Activated T-helper 1 cell treated with anti-CD3 and anti-CD28 coated beads, Interleukin-12 subunit alpha, Interleukin-12 subunit beta, Interleukin-2, Interleukin-4 antibody, amounts not matched to agents 30 ng/mL and 10 ng/mL and 1 ng/mL, durations not matched to agents 14 hours and 24 hours and 36 hours (primary cell): Measurements from ENCODE around the gene TUBB3. TPM values are rescaled to one million over a fixed set of nuclear protein-coding genes. Genes with fewer than 3 reads are reported as not detected.

Experiments used
- DNase-seq: peaks from one replicate; pipeline ENCODE4 v3.0.0; 2021; ENCODE audit warnings: low spot score
- H3K27ac Mint-ChIP-seq: one replicate; pipeline ENCODE4 v1.8.0; 2021; ENCODE audit warnings: mild to moderate bottlenecking, mixed read lengths
- H3K27me3 Mint-ChIP-seq: one replicate; pipeline ENCODE4 v1.8.0; 2022; ENCODE audit warnings: mild to moderate bottlenecking, moderate library complexity, mixed read lengths; ENCODE audit not compliant: insufficient read depth
- H3K36me3 Mint-ChIP-seq: one replicate; pipeline ENCODE4 v1.8.0; 2021; ENCODE audit warnings: low read depth, mixed read lengths
- H3K4me1 Mint-ChIP-seq: one replicate; pipeline ENCODE4 v1.8.0; 2021; ENCODE audit warnings: low read depth, mixed read lengths
- H3K4me3 Mint-ChIP-seq: one replicate; pipeline ENCODE4 v1.8.0; 2021; ENCODE audit warnings: mild to moderate bottlenecking, moderate library complexity, mixed read lengths
- H3K9me3 Mint-ChIP-seq: one replicate; pipeline ENCODE4 v1.8.0; 2021; ENCODE audit warnings: mixed read lengths
- intact Hi-C: fragments of 100-400 bp; cut with micrococcal nuclease; formaldehyde crosslinking; loops from one replicate; pipeline ENCODE4 v1.15.1; 2024
- total RNA-seq: library from RNA; stranded (reverse); gene quantifications from 2 replicates; pipeline ENCODE4 v1.2.3, GENCODE V29; 2022

Gene TUBB3
- total RNA-seq, 1 donor from 2014 or later, result 2.0 TPM

- Mint-ChIP-seq H3K27me3 (no peaks in the 10 kb centered on the region), H3K27ac (no peak overlapping the region), H3K4me3 (no peak overlapping the region), H3K4me1 (peaks cover 8% of the 10 kb centered on the region), H3K9me3 (no peaks in the 10 kb centered on the region), H3K36me3 (peaks cover 30% of the 10 kb centered on the region)
- DNase-seq, result no peak
- intact Hi-C loops, result no loop called here
These were observed 30.5 kb upstream of the TUBB3 start for GRCh38 chr16:89892635-89893034.

- Mint-ChIP-seq H3K9me3 (no peaks in the 10 kb centered on the region), H3K27me3 (no peaks in the 10 kb centered on the region), H3K27ac (no peak overlapping the region), H3K4me3 (no peak overlapping the region), H3K36me3 (peaks cover 32% of the 10 kb centered on the region), H3K4me1 (peaks cover 8% of the 10 kb centered on the region)
- intact Hi-C loops, result no loop called here
- DNase-seq, result no peak
These were observed 29.2 kb upstream of the TUBB3 start for GRCh38 chr16:89893642-89894548.

GRCh38 chr16:89895482-89896250 is 27.5 kb upstream of the TUBB3 start:
- H3K27me3 Mint-ChIP-seq, result no peaks in the 10 kb centered on the region
- H3K9me3 Mint-ChIP-seq, result no peaks in the 10 kb centered on the region
- peaks cover 40% of the 10 kb centered on the region for H3K36me3 Mint-ChIP-seq
- no peak overlapping the region for H3K4me3 Mint-ChIP-seq
- no peaks in the 10 kb centered on the region for H3K4me1 Mint-ChIP-seq
- intact Hi-C loops, result no loop called here
- DNase-seq, result no peak
- H3K27ac Mint-ChIP-seq, result no peak overlapping the region

- Mint-ChIP-seq H3K27me3 (no peaks in the 10 kb centered on the region), H3K9me3 (no peaks in the 10 kb centered on the region), H3K27ac (no peak overlapping the region), H3K4me3 (no peak overlapping the region), H3K36me3 (peaks cover 34% of the 10 kb centered on the region), H3K4me1 (no peaks in the 10 kb centered on the region)
- intact Hi-C loops, result no loop called here
- no peak for DNase-seq
These were observed 25.9 kb upstream of the TUBB3 start for GRCh38 chr16:89897204-89897603.

- Mint-ChIP-seq H3K27ac (no peak overlapping the region), H3K4me1 (no peaks in the 10 kb centered on the region), H3K9me3 (no peaks in the 10 kb centered on the region), H3K27me3 (no peaks in the 10 kb centered on the region), H3K4me3 (no peak overlapping the region), H3K36me3 (peaks cover 31% of the 10 kb centered on the region)
- intact Hi-C loops, result no loop called here
- no peak for DNase-seq
These were observed 24.8 kb upstream of the TUBB3 start for GRCh38 chr16:89898201-89898967.

- no peaks in the 10 kb centered on the region for H3K4me1 Mint-ChIP-seq
- no peak overlapping the region for H3K4me3 Mint-ChIP-seq
- intact Hi-C loops, result no loop called here
- peaks cover 31% of the 10 kb centered on the region for H3K36me3 Mint-ChIP-seq
- no peak overlapping the region for H3K27ac Mint-ChIP-seq
- no peaks in the 10 kb centered on the region for H3K9me3 Mint-ChIP-seq
- H3K27me3 Mint-ChIP-seq, result no peaks in the 10 kb centered on the region
- no peak for DNase-seq
These were observed 23.2 kb upstream of the TUBB3 start for GRCh38 chr16:89899879-89900481.

- intact Hi-C loops, result no loop called here
- H3K4me3 Mint-ChIP-seq, result no peak overlapping the region
These were observed 22.3 kb upstream of the TUBB3 start for GRCh38 chr16:89900885-89901284.

GRCh38 chr16:89902980-89903379 is 20.2 kb upstream of the TUBB3 start:
- no peak for DNase-seq
- H3K27ac Mint-ChIP-seq, result no peak overlapping the region
- peaks cover 41% of the 10 kb centered on the region for H3K36me3 Mint-ChIP-seq
- intact Hi-C loops, result no loop called here
- H3K9me3 Mint-ChIP-seq, result no peaks in the 10 kb centered on the region
- no peak overlapping the region for H3K4me3 Mint-ChIP-seq
- H3K4me1 Mint-ChIP-seq, result no peaks in the 10 kb centered on the region
- H3K27me3 Mint-ChIP-seq, result no peaks in the 10 kb centered on the region

More at GRCh38 chr16:89900885-89901284, 22.3 kb upstream of the TUBB3 start:
- Mint-ChIP-seq H3K4me1 (no peaks in the 10 kb centered on the region), H3K9me3 (no peaks in the 10 kb centered on the region), H3K36me3 (peaks cover 34% of the 10 kb centered on the region), H3K27ac (no peak overlapping the region), H3K27me3 (no peaks in the 10 kb centered on the region)
- no peak for DNase-seq

- Mint-ChIP-seq H3K27ac (no peak overlapping the region), H3K4me1 (no peaks in the 10 kb centered on the region), H3K9me3 (no peaks in the 10 kb centered on the region), H3K4me3 (no peak overlapping the region), H3K27me3 (no peaks in the 10 kb centered on the region), H3K36me3 (peaks cover 39% of the 10 kb centered on the region)
- DNase-seq, result no peak
- intact Hi-C loops, result no loop called here
These were observed 19.1 kb upstream of the TUBB3 start for GRCh38 chr16:89903908-89904515.

GRCh38 chr16:89904606-89905510 is 18.3 kb upstream of the TUBB3 start:
- Mint-ChIP-seq H3K27ac (no peak overlapping the region), H3K36me3 (peaks cover 35% of the 10 kb centered on the region), H3K4me1 (no peaks in the 10 kb centered on the region), H3K27me3 (no peaks in the 10 kb centered on the region), H3K4me3 (no peak overlapping the region), H3K9me3 (no peaks in the 10 kb centered on the region)
- intact Hi-C loops, result no loop called here
- DNase-seq, result no peak

GRCh38 chr16:89905511-89906139 is 17.5 kb upstream of the TUBB3 start:
- H3K27me3 Mint-ChIP-seq, result no peaks in the 10 kb centered on the region
- no peaks in the 10 kb centered on the region for H3K4me1 Mint-ChIP-seq
- no peak overlapping the region for H3K4me3 Mint-ChIP-seq
- peaks cover 34% of the 10 kb centered on the region for H3K36me3 Mint-ChIP-seq
- DNase-seq, result no peak
- H3K27ac Mint-ChIP-seq, result no peak overlapping the region
- H3K9me3 Mint-ChIP-seq, result no peaks in the 10 kb centered on the region
- intact Hi-C loops, result no loop called here
